AG10803 (cell line): ENCODE measurements around the gene TGM2.
"Not testable (repeated sequence)": the region's sequence is repeated elsewhere in the genome, so short reads cannot be mapped to it uniquely, and the experiment has no call there.

Experiments used
- DNase-seq: peaks from one replicate; pipeline ENCODE4 v3.0.0; 2010; ENCODE audit warnings: low read depth
- H3K4me3 ChIP-seq: 2 replicates; pipeline ENCODE4 v1.5.1; 2011; ENCODE audit warnings: mild to moderate bottlenecking, low read length, control low read depth
- TF ChIP-seq, protein P1 (sequence below): conservative IDR thresholded peaks from 2 replicates; pipeline ENCODE4 v1.5.1; 2011; ENCODE audit warnings: mild to moderate bottlenecking, low read length, control low read depth, inconsistent platforms

Gene TGM2

DNA sequence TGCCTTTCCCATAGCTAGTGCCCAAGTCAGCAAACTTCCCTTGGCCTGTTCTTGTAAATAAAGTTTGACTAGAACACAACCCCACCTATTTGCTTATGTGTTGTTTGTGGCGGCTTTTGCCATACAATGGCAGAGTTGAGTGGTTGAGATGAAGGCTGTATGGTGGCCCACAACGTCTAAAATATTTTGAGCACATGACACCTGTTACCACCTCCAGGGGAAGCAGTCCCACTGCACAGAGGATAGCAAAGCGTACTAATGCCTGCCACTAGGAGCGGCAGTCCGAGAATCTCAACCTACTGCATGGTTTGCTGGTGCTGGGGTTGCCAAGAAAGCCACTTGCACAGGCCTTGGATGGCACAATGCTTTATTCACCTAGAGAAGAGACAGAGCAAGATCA is 58.6 kb downstream of the TGM2 start:
- no peak for DNase-seq
- TF ChIP-seq, protein P1, sequence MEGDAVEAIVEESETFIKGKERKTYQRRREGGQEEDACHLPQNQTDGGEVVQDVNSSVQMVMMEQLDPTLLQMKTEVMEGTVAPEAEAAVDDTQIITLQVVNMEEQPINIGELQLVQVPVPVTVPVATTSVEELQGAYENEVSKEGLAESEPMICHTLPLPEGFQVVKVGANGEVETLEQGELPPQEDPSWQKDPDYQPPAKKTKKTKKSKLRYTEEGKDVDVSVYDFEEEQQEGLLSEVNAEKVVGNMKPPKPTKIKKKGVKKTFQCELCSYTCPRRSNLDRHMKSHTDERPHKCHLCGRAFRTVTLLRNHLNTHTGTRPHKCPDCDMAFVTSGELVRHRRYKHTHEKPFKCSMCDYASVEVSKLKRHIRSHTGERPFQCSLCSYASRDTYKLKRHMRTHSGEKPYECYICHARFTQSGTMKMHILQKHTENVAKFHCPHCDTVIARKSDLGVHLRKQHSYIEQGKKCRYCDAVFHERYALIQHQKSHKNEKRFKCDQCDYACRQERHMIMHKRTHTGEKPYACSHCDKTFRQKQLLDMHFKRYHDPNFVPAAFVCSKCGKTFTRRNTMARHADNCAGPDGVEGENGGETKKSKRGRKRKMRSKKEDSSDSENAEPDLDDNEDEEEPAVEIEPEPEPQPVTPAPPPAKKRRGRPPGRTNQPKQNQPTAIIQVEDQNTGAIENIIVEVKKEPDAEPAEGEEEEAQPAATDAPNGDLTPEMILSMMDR = no peak
- H3K4me3 ChIP-seq = no peak overlapping the region

- H3K4me3 ChIP-seq = no peak overlapping the region
- TF ChIP-seq, protein P1 = no peak
- DNase-seq = no peak
These were observed 60.8 kb downstream of the TGM2 start for GRCh38 chr20:38104285-38104684.

- not testable (repeated sequence) for DNase-seq, H3K4me3 ChIP-seq
These were observed 62.9 kb downstream of the TGM2 start for GRCh38 chr20:38102206-38102605.

DNA sequence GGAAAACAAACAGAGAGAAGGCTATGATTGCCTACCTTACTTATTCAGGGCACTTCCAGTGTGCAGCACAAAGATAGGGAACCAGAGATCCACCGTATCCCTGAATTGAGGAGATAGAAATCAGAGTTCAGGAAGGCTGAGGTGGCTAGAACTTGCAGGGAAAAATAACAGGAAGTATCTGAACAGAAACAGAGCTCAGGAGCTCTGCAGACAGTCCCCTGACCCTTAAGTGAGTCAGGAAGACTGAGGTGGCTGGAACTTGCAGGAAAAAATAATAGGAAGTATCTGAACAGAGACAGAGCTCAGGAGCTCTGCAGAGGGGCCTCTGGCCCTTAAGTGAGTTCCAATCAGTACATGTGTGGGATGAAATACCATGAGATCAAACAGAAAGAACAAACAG is 66.1 kb downstream of the TGM2 start:
- TF ChIP-seq, protein P1 = no peak
- no peak overlapping the region for H3K4me3 ChIP-seq
- no peak for DNase-seq

GRCh38 chr20:38095017-38095686 is 69.9 kb downstream of the TGM2 start:
- DNase-seq = no peak
- H3K4me3 ChIP-seq = no peak overlapping the region
- TF ChIP-seq, protein P1 = no peak

GRCh38 chr20:38094373-38094891 is 70.6 kb downstream of the TGM2 start:
- TF ChIP-seq, protein P1 = no peak
- H3K4me3 ChIP-seq = no peak overlapping the region
- peak; percentile 83 for DNase-seq

- TF ChIP-seq, protein P1 = no peak
These were observed 71.4 kb downstream of the TGM2 start for GRCh38 chr20:38093641-38094077.

More at GRCh38 chr20:38093641-38094077, 71.4 kb downstream of the TGM2 start:
- DNase-seq = no peak
- H3K4me3 ChIP-seq = no peak overlapping the region
